HG02943 (cell line): Measurements from ENCODE around the gene BMPR1B.
"Not testable (repeated sequence)": the region's sequence is repeated elsewhere in the genome, so short reads cannot be mapped to it uniquely, and the experiment has no call there.

Source experiments
- ATAC-seq: cut with Tn5 transposase; IDR thresholded peaks from one replicate; pipeline ENCODE4 v1.9.1; 2021; ENCODE audit warnings: mild to moderate bottlenecking, low read depth, moderate library complexity; ENCODE audit not compliant: unreplicated experiment

Gene BMPR1B

DNA sequence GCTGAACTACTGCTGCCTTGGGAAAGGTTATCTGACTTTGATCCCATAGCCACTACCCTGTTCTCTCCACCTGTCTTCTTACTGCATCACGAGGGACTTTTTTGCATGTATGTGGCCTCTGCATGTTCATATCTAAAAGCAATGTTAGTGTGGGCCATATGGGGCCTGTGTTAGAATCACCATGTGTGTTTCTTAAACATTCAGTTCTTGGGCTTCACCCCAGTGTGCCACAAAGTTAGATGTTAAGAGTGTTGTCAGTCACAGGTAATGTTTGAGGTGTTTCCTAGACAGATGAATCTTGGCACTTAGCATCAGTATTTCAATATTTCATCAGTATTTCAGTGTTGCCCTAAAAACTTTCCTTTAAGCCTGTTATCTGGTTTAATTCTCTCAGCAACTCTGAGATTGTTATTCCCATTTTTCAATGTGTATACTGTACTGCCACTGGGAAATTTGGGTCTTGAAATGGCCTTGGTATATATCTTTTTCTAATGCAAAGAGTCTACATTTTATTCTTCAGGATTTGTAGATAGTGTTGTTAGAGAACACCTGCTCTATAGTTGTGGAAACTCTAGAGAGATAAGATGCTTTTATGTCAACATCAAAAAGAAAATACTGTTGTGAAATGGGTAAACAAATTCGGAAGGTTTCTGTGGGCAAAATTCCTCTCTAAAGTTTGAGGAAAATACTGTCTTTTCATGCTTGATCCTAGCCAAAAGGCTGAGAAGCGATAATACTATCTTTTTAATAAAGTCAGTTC is 259.7 kb downstream of the BMPR1B start:
- no peak for ATAC-seq

DNA sequence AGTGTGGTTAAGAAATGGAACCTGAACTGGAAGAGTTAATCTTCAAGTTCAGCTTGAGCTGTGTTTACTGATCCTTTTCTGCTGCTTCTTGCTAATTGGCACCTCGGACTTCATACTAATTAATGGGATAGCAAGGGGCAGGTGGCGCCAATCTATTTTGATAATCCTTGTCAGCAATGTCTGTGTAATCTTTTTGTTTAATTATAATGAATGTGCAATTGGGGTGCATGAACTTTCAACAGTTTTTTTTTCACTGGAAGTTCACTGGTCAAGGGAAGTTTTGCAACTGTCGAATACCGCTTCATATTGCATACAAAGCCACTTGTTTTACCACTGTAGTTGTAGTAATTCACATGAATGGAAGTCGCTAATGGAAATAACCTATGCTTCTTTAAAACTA is 261.0 kb downstream of the BMPR1B start:
- ATAC-seq: no peak

DNA sequence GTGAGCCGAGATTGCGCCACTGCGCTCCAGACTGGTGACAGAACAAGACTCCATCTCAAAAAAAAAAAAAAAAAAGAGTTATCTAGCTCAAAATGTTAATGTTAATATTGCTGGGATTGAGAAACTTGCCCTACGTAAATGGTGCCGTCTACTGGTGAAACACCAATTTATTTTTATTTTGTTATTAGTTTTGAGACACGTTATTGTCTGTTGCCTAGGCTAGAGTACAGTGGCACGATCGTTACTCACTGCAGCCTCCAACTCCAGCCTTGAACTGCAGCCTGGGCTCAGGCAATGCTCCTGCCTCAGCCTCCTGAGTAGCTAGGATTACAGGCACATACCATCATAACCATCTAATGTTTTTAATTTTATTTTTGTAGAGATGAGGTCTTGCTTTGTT is 262.8 kb downstream of the BMPR1B start:
- no peak for ATAC-seq

DNA sequence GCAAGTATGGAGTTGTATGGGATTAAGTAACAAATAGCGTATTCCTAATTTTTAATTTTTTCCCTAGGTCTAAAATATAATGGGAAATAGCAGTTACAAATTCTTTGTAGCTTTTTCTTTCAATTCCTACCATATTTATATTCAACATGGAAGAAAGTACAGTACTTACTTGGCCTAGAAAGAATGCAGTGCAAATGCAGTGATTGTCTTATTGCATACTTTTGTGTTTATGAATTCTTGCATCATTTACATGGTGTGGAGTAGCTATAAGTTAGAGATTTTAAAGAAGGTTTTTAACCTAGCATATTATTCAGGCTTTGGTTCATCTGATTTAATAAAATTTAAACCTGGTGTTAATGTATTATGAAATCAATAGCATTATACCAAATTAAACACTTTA is 263.3 kb downstream of the BMPR1B start:
- ATAC-seq: no peak

DNA sequence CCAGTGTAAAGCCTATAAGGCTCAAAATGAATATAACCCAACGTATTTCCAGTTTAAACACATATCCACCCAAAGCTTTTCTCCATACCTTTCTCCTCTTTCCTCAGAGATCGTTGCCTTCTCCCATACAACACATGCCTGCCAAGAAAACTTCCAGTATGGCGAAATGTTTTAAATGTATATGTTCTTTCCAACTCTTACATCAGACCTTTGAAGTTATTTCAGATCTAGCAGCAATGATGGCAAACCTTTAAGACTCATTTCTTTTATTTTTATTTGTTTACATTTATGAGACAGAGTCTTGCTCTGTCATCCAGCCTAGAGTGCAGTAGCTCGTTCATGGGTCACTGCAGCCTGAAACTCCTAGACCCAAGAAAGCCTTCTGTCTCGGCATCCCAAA is 265.4 kb downstream of the BMPR1B start:
- no peak for ATAC-seq

DNA sequence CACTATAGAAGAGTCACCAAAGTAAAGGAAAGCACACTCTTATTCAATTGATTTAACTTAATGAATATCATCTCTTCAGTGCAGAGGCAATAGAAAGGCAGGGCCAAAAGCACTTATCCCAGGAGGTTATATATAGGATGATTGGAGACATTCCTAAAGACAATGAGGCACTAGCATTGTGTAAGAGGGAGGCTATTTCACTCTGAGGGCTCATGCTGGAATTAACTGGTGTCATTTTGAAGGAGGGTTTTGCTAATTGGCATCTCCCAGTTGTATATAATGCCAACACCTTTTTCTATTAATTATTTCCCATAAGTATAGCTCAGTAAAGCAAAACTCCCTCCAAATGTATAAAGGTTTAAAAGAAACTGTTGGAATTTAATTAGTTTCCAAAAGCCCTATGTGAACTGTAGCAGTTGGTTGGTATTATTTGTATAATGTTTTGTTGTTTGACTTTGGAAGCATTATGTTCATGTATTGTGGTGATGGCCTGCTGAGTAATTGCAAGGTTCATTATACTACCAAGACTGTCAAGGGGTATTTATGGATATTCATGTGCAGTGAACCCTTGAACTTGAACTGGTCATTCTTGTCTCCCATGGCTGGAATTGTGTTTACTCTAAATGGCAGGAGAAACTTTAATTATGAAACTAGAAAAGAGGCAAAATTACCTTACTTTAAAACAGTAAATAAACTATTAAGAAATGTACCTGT is 270.3 kb downstream of the BMPR1B start:
- no peak for ATAC-seq

DNA sequence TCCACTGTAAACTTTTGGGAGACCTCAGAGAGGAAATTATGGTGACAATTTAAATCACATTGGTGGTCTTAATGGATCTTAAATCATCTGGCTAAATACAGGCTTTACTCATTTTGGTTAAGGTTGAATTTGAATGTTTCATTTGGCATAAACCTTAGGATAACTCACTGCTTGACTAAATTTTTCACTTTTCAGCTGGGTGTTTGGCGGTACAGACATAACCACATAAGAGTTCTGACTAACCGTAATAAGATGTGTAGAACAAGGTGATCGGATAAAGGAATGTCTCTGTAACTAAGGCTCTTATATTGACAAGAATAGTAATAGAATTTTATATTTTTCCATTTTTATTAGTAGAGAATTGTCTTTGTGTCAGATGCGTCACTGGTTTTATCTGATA is 281.0 kb downstream of the BMPR1B start:
- no peak for ATAC-seq

DNA sequence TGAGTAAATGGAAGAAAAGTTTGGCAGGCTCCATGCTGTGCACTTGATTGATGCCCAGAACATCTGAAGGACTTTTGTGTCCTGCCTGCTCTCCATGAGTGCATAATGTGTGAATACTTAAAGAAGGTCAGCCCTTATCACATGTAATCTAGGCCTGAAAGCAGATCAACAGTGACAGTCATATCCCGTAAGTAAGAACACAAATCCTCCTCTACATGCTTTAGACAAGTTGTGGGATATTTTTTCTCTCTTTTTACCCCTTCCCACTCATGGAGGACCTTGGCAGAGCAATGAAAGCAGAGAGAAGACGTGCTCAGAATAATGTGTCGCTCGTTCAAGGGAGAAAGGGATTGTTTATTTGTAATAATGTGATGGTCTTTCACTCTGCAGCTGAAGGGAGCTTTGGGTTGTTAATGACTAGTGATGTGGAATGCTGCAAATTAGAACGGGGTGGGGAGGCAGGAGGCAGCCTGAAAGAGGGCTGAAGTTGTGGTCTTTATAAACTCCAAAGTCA is 286.6 kb downstream of the BMPR1B start:
- no peak for ATAC-seq

DNA sequence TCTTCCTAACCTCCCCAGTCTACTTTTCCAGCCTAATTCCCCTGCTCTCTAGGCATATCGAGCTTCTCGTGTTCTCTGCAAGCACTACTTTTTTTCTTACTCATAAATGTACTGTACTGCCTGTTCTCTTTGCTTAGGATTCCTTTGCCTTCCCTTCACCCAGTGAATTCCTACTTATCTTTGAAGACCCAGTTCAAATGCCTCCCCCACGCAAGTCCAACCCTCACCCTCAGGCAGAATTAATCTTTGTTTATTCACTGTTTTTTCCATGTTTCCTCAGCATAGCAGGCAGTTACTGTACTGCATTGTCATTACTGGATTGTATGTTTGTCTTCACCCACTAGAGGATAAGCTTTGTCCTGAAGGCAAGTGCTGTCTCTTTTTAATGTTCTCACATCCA is 287.7 kb downstream of the BMPR1B start:
- no peak for ATAC-seq

DNA sequence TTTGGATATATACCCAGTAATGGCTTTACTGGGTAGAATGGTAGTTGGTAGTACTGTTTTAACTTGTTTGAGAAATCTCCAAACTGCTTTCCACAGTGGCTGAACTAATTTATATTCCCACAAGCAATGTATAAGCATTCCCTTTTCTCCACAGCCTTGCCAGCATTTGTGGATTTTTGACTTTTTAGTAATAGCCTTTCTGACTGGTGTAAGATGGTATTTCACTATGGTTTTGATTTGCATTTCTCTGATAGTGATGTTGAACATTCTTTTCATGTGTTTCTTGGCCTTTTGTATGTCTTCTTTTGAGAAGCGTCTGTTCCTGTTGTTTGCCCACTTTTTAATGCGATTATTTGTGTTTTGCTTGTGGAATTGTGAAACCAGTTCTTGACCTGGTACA is 290.5 kb downstream of the BMPR1B start:
- no peak for ATAC-seq

DNA sequence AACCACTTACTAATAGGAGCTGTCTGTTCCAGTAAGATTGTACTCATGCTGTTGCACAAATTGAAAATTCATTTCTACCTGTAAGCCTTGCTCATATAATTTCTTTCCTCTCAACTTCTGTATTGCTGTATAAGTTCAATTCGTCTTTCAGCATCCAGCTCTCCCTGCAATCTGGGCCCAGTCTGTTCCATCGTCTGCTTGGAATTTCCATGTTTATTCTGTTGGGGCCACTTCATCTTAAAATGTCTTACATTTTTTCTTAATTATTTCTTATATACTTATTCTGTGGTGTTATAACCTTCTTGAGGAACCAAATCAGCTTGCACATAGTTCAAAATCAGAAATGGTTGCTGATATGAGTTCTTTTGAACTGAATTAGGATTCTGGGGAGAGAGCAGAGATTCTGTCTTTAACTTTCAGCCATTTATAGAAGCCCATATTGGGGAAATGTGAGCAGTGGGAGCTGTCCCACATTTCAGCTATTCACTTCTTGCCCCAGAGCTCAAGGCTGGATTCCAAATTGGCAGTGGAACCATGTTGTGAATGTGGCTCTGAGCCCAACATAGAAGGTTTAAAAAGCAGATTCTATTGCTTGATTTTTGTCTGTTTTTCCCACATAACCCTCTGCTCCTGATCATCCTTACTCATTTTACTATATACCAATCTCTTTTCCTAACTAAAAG is 291.9 kb downstream of the BMPR1B start:
- no peak for ATAC-seq

DNA sequence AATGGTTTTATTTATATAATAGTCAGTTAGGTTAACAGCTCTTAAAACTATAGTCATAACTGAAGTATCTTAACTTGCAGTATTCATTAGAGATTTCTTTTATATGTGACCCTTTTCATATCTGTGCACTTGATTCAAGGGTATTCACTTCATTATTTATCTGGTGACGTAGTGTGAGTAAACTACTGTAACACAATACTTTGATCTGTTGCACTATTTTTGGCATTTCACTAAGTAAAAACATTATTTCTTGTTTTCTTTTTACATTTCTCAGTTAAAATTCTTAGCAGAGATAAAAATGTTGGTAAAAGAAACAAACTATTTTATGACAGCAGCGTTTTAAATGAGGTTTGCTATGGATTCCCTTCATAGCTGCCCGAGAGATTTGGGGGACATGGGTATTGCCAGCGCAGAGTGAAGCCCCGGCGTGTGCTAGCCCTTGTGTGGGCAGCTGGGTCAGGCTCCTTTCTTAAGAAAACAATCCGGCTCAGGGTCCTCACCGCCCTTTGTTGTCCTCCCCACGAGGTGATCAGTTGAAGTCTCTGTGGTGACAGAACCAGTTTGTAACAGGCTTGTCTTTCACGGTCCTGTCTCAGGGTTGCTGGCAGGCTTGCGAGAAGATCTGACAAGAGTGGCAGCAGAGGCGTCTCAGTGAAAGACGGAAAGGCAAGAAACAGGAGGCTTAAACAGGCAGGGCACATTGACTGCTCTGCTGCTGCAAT is 293.4 kb downstream of the BMPR1B start:
- no peak for ATAC-seq

DNA sequence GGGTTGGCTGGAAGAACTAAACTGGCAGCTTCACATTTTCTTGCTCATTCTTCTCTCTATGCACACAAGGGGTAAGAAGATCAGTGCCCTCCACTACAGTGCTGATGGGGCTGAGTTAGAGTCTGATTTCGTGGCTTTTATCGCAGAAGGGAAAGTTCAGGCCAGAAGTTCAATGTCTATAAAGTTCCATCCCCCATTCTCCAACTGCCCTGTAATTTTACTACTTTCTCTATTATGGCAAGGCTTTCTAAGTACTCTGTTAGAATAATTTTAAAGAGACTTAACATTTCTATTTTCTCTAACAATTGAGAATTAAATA is 293.9 kb downstream of the BMPR1B start:
- no peak for ATAC-seq

DNA sequence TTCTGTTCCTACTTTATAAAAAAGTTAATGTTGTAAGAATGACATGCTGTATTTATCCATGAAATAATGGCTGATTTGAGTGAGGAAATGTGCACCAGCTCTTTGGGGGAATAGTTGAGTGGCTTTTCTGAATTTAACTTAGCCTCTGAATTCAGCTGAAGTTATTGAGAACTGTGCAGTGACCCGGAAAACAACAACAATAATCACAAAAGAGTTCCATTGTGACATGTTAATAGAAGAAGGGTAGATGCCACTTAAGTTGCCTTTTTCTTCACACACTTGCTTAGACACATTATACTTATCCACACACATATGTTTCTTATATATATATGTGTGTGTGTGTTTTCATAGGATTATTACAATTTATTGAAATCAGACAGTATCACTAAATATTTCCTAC is 301.2 kb downstream of the BMPR1B start:
- ATAC-seq: no peak

DNA sequence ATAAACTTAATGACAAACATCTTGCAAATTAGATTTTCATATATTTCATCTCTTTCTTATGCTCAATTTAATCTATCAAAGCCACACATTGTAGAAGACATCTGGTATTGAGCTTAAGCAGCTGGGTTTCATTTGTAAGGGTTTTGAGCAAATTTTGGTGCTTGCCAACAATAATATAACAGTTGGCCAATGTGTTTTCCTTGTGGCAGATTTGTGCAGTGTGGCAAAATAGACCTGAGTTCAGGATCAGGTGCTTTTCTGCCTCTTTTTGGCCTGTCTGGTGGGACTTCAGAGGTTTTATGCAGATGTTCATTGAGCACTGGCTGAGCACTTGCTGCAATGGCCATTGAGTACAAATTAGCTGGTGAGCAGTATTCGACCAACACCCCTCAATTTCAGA is 301.9 kb downstream of the BMPR1B start:
- ATAC-seq: no peak

DNA sequence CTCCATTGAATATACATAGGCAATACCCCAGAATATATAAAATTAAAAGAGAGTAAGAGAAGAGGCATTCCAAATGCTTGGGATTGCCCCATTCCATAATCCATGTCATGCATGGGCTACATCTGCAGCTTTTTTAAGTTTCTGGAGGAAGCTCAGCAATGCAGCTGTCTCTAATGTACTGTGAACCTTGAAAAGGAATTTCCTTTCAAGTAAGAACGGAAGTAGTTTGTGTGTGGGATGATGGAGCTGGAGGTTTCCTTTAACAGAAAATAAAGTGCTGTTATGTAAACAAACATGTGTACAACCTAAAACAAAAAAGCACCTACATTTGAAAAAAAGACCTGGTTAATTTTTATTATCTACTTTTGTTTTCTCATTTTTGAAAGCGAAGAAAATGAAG is 303.5 kb downstream of the BMPR1B start:
- ATAC-seq: no peak

DNA sequence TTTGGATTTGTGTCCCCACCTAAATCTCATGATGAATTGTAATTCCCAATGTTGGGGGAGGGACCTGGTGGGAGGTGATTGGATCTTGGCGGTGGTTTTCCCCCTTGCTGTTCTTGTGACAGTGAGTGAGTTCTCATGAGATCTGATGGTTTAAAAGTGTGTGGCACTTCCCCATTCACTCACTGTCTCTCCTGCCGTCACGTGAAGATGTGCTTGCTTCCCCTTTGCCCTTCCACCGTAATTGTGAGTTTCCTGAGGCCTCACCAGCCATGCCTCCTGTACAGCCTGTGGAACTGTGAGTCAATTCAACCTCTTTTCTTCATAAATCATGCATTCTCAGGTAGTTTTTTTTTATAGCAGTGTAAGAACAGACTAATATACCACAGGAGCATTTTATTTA is 304.0 kb downstream of the BMPR1B start:
- not testable (repeated sequence) for ATAC-seq

DNA sequence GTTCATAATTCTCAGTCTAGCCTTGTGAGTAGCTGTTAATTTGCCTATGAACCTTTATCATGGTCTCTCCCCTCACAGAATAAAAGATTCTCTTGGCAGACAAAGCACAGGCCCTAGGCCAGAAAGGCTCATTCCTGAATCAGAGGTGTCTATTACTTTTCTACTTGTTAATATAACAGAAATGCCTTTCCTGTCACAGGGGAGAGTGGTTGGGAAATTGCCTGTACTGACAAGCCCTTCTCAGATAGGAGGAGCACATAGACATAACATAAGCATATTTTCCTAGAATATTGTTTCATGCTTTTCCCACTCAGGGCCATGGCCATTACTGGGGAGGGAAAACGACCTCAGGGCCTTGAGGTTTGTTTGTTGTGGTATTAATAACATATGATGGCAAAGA is 308.3 kb downstream of the BMPR1B start:
- ATAC-seq: no peak

DNA sequence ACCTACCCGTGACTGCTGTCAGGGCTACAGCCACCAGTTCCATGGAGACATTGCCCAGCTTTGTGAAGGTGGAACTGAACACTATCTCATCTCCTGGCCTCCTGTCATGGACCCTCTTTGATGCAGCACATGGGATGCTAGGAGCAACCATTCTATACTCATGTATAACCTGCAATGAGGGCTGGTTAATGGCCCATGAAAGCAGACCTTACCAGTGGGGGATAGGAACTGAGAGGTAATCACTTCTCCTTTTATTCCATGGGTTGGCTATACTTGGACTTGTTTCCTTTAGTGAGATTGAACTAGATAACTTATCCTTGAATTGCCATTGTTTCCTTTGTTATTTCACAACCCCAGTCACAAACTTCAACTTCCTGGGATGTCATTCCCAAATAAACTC is 310.6 kb downstream of the BMPR1B start:
- ATAC-seq: no peak

DNA sequence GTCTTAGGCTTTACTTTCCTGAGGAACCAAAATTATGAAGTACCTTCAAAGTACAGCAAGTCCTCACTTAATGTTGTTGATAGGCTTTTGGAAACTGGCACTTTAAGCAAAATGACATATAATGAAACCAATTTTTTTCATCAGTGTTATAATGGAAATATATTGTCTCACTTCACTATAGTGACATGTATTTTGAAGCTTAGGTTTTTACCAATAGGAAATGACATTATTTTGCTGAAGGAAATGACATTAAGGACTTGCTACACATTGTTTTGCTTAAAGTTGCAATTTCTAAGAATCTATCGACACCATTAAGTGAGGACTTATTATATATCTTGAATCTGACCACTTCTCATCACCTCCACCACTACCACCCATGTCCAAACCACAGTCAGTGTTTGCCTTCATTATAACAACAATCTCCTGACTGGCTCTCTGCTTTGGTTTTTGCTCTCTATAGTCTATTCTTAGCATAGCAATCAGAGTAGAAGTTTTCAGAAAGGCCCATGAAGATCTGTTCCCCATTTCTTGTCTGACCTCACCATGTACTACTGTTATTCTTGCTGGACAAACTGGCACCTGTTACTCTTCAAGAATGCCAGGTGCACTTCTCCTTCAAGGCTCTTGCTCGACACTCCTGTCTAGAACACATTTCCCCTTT is 311.2 kb downstream of the BMPR1B start:
- no peak for ATAC-seq
